ENCODE results near the gene TEX44.
"Not testable (repeated sequence)": the region's sequence is repeated elsewhere in the genome, so short reads cannot be mapped to it uniquely, and the experiment has no call there.

Gene TEX44

DNA sequence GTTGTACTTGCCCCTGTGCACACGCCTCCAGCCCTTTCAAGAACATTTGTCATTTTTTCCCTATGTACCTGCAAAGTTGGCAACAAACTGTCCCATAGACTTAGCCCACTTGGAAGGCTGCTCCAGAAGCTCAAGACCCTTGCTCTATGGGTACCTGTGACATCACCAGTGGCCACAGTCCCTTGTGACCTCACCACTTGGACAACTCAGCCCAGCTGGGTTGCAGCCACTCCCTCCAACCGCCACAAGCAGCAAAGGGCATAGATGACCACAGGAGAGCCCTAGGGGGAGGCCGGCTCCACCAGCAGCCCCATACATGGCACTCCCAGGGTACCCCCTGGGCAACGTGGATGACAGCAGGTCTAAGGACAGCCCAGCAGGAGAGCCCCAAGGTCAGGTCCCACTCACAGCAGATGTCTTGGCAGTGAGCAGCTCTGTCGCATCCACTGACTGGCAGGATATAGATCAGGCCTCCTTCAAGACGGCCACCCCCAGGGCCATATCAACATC lies at the start of gene TEX44:
Gene TEX44, plus strand, starts transcription at position 229 of the 510 bp plus-strand sequence. Its CDS starts 88 bp downstream, at position 317.
- no peak for DNase-seq

DNA sequence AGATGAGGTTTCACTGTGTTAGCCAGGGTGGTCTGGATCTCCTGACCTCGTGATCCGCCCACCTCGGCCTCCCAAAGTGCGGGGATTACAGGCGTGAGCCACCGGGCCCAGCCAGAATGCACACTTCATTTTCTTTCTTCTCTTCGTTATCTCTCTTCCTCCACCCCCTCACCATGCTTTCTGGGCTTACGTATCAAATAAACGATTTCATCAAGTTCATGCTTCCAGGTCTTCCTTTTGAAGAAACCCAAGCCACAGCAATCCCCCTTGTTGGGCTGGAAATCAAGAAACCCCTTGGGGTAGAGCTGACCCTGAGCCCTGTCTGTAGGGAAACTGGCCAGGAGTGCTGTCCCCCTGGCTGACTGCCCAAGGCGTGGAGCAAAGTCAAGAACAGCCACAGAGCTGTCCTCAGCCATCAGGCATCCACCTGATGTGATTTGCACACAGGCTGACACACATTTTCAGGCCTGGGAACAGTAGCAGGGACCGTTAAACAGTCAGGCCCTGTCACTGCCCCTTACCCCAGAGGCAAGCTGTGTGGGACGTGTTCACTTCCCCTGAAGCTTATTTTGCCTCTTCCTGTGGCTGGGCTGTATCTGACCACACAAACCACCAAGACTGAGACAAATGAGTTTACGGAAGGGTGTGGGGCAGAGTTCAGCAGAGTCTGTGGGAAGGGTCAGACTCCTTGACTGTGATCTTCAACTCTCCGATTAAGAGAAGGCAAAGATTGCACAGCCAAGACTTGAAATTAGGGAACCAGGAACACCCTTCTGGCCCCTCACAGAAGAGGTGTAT lies 47.4 kb upstream of the TEX44 start:
- DNase-seq = peak; percentile 77

DNA sequence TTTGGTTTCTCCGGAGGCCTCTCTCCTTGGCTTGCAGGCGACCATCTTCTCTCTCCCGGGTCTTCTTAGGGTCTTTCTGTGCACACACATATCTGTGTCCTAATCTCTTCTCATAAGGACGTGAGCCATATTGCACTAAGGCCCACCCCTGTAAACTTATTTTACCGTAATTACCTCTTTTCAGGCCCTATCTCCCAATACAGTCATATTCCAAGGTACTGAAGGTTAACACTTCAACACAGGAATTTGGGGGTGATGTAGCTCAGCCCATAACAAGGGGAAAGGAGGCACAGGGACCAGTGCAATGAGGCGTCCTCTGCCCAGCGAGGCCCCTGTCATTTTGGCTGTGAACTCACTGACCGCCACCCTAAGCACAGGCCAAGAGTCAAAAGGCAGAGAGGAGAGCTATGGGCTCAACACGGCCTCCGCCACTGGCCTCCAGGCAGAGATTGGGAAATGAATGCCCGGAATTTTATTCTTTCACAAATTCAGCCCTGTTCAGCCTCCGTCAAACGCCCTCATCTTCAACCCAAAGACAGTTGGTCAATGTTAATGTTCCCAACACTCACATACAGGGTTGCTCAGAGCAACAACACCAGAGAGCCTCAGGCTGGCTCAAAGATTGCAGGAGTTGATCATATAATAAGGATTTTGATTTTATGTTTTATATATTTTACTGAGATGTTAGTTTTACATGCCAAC lies 46.5 kb upstream of the TEX44 start:
- no peak for DNase-seq

- DNase-seq = no peak
These were observed 45.2 kb upstream of the TEX44 start for GRCh38 chr2:231547315-231548110.

DNA sequence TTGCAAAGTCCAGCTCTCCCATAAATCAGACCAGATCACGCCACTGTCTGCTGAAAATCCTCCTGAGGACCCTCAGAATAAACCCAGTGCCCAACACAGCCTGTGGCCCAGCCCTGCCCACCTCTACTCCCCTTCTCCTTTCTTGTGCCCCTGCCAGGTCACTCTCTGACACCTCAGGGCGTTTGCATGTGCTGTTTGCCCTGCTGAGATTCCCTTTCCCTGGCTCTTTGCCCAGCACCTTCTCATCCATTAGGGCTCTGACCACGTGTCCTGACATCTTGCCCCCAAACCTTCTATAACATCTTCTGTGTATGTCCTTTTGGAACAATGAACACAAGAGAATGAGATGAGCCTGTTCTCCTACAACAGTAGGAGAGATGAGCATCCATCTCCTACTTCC lies 43.9 kb upstream of the TEX44 start:
- no peak for DNase-seq

DNA sequence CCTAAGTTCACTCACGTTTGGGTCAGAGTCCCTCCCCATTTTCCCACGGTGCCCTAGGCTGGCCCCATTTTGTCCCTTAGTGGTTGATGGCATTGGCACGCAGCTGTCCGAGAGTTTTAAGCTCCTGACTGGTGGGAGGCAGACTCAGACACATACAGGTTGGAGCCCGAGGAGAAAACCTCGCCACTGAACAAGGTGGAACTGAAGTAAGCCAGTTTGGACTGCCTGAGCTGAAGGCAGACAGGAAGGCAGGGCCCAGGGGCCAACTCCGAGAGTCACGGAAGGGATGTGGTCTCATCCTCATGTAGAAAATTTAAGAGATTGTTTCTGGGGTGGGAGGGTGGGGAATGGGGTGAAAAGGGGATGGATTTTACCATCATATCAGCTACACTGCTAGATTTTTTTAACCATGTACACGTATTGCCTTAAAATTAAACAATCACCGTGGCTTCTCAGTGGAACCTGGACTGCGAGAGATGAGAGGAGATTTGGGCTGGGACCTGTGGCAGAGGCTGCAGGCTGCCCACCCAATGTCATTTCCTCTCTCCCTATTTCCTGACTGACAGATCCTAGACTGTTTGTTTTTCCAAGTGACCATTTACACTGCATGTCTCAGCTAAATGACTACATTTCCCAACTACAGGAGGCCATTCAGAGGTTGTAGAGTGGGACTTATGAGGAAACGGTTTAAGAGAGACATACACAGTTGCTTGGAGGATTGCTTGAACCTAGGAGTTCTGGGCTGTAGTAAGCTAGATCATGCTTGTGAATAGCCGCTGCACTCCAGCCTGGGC lies 43.0 kb upstream of the TEX44 start:
- DNase-seq = no peak

DNA sequence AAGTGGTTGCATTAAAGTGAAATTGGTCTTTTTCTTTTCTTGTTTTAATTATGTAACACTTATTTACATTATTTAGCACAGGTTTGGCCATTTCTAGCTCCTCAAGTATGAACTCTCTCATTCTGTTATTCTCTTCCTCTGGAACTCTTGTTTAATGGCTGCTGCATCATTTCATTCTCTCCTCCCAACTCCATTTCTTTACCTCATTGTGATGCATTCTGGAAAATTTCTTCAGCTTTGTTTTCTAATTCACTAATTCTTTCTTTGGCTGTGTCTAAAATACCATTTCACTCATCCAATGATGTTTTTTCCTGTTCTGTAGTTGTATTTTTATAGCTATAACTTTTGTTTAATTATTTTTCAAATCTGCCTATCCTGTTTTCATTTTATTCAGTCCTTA lies 39.9 kb upstream of the TEX44 start:
- no peak for DNase-seq

GRCh38 chr2:231554327-231554726 lies 38.3 kb upstream of the TEX44 start:
- no peak for DNase-seq

GRCh38 chr2:231554748-231555545 lies 37.7 kb upstream of the TEX44 start:
- no peak for DNase-seq

DNA sequence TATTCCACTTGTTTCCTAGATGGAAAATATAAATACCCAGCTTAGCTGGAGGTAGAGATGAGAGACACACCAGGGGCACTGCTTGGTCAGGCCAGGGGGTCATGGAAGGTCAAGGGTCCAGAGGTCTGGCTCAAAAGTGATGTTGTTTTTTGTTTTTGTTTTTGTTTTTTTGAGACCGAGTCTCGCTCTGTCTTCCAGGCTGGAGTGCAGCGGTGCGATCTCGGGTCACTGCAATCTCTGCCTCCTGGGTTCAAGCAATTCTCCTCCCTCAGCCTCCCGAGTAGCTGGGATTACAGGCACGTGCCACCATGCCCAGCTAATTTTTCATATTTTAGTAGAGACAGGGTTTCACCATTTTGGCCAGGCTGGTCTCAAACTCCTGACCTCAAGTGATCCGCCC lies 36.2 kb upstream of the TEX44 start:
- not testable (repeated sequence) for DNase-seq

- no peak for DNase-seq
These were observed 35.7 kb upstream of the TEX44 start for GRCh38 chr2:231556981-231557380.

DNA sequence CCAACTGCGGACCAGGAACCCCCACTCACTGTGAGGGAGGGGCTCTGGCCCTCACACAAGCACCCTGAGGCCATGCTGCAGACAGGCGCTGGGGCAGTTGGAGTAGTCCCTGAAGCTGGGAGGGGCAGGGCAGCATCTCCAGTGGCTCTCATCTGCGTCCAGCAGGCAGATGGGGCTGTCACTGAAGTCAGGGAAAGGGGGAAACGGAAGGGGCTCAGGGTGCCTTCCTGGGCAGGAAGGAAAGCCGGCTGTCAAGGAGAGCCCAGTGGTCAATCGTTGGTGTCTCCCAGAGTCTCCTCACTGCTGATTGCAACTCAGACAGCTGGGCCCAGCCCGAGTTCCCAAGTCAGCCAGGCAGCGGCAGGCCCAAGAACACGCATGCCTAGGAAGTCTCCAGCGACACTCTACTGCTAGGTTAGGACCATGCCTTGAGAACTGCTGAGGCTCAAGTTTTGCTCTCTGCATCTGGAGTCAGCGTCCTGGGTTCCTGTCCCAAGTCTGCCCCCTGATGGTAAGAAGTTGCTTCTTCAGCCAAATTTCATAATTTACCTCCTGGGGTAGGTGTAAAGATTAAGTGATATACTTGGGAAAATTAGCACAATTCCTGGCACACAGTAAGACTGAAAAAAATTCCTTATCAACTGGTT lies 35.0 kb upstream of the TEX44 start:
- peak; percentile 61 for DNase-seq

DNA sequence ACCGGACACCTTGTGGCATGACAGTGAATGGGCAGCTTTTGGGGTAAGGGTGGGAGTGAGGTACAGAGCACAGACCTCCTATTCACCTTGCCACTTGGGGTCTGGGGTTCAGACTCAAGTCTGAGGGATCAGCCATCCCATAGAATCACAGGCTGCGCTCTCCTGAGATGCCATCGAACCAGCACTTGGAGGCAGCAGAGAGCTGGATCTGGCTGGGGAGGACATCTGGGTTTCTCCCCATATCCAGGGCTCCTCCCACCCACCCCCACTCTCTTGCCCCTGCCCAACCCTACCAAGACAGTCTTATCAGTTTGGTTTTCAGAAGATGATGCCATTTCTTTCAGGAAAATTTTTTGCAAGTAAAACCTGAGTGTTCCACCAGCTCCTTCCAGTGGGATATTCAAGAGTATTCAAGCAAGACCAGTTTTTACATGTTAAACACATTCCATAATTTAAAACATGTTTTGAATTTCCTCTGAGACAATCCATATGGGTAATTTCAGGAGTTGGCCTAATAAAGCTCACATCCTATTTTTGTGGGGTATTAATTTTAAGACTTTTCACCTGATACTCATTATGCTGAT lies 29.2 kb upstream of the TEX44 start:
- peak; percentile 64 for DNase-seq

GRCh38 chr2:231565887-231566594 lies 26.6 kb upstream of the TEX44 start:
- DNase-seq = no peak

- no peak for DNase-seq
These were observed 25.5 kb upstream of the TEX44 start for GRCh38 chr2:231567159-231567558.

GRCh38 chr2:231568098-231568784 lies 24.4 kb upstream of the TEX44 start:
- no peak for DNase-seq

DNA sequence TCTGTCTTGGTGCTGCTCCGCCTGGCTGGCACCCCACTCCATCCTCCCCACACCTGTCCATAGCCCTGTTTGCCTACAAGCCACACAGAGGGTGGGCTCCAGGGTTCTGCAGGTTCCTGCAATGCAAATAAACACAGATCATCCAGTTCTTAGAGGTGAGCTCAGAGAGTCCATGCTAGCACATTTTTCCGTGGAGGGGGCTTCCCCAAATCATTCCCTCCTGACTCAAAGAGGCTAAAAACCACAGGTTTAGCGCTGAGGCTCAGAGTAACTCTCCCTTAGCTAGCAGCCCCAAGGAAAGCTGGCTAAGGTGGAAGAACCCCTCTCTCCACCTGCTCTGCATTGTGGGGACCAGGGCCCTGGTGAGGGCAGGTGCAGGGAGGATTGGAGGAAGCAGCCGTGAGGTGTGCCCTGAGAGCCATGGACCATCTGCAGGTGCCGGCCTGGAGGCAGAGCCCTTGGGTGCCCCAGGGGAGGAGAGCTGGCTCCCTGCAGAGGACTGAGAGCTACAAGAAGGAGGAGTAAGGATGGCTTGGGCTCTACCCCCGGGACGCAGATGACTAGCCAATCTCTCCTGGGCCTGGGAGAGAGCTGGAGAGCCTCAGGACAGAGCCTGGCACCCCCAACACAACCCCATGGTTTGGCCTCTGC lies 23.8 kb upstream of the TEX44 start:
- DNase-seq = peak; percentile 46

DNA sequence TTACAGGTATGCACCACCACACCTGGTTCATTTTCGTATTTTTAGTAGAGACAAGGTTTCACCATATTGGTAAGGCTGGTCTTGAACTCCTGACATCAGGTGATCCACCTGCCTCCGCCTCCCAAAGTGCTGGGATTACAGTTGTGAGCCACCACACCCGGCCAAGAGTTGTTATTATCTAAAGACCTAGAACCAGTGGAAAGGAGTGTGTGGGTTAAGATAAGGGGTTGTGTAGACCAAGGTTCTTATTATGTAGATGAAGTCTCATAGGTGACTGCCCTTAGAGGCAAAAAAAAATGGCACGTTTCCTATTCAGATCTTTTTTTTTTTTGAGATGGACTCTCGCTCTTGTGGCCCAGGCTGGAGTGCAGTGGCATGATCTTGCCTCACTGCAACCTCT lies 21.7 kb upstream of the TEX44 start:
- DNase-seq = not testable (repeated sequence)

GRCh38 chr2:231571661-231572191 lies 20.9 kb upstream of the TEX44 start:
- no peak for DNase-seq
